ENCODE measurements around the gene LRP2. TPM values are rescaled to one million over a fixed set of nuclear protein-coding genes. Genes with fewer than 3 reads are reported as not detected.

LRP2 gene
- total and polyA plus RNA-seq, 8 donors = 0.06 to 0.08 TPM; not detected in 6

DNA sequence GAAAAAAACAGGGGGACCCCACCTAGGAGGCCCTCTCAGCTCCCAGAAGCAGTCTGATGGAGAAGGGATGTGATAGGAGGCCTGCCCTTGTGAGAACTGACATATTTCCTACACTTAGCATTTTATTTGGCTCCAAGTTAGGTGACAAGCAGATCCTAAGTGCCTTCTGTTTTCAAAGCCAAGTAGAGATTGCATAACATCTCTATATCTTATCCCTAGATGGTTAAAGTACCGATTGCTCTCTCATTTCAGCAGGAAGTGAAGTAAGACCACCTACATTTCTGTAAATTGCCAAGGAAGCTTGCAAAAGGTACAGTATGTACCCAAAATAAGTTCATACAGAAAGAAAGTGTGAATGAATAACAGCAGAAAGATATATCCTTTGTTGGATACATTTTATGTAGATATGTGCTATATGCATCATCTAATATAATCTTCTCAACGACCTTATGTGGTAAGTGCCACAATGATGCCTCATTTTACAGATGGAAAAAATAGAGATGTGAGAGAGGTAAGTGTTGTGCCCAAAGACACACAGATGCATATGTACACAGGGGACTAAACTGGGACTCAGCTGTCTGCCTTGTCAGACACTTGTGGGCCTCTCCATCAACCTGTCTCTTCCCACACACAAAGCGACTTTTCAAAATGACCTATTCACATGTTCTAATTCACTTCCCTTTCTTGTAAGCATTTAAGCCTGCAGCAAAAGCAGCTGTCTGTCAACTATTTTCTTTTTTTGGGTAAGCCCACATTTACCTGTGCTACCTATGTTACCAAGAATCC lies 254.0 kb downstream of the LRP2 start:
- FAIRE-seq = no peak
- 31 to 47% methylated on average over 3 of the region's 3 CpGs for WGBS, 2 donors

DNA sequence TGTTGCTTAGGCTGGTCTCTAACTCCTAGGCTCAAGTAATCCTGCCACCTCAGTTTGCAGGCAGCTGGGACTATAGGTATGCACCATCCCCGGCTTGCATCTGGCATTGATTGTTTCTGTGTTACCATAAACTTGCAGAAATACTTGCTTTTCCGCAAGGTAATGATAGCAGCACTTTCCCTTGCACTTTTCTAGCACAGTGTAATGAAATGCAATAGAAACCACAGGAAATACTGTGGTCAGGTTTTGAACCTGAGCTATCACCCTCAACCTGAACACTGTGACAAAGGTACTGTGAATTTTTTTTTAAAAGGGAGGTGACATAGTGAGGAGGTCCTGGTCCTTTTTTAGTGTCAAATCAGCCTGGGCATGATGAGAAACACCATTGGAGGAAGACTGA lies 254.7 kb downstream of the LRP2 start:
- Histone ChIP-seq H3K27me3 (no peaks in the 10 kb centered on the region), H3K9me3 (no peaks in the 10 kb centered on the region), H3K4me3 (no peak overlapping the region), H3K36me3 (no peaks in the 10 kb centered on the region), H3K4me1 (no peaks in the 10 kb centered on the region), H3K27ac (no peak overlapping the region)
- DNase-seq (no peak), ATAC-seq (no peak), FAIRE-seq (no peak)
- intact Hi-C loops (cut with DNase I) = no loop called here
- TF ChIP-seq, protein P1, sequence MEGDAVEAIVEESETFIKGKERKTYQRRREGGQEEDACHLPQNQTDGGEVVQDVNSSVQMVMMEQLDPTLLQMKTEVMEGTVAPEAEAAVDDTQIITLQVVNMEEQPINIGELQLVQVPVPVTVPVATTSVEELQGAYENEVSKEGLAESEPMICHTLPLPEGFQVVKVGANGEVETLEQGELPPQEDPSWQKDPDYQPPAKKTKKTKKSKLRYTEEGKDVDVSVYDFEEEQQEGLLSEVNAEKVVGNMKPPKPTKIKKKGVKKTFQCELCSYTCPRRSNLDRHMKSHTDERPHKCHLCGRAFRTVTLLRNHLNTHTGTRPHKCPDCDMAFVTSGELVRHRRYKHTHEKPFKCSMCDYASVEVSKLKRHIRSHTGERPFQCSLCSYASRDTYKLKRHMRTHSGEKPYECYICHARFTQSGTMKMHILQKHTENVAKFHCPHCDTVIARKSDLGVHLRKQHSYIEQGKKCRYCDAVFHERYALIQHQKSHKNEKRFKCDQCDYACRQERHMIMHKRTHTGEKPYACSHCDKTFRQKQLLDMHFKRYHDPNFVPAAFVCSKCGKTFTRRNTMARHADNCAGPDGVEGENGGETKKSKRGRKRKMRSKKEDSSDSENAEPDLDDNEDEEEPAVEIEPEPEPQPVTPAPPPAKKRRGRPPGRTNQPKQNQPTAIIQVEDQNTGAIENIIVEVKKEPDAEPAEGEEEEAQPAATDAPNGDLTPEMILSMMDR (IDR thresholded peaks at IDR 0.05) = no peak
- WGBS, 2 donors = 58 to 60% methylated on average over 2 of the region's 2 CpGs

More for the DNA sequence above, 254.0 kb downstream of the LRP2 start:
- no peak overlapping the region for H3K4me3 ChIP-seq
- H3K27me3 ChIP-seq = no peaks in the 10 kb centered on the region
- ATAC-seq = no peak
- intact Hi-C loops (cut with DNase I) = no loop called here
- no peak overlapping the region for H3K27ac ChIP-seq
- DNase-seq = no peak
- TF ChIP-seq, protein P1 (IDR thresholded peaks at IDR 0.05) = no peak
- H3K9me3 ChIP-seq = no peaks in the 10 kb centered on the region
- H3K36me3 ChIP-seq = no peaks in the 10 kb centered on the region
- H3K4me1 ChIP-seq = no peaks in the 10 kb centered on the region

DNA sequence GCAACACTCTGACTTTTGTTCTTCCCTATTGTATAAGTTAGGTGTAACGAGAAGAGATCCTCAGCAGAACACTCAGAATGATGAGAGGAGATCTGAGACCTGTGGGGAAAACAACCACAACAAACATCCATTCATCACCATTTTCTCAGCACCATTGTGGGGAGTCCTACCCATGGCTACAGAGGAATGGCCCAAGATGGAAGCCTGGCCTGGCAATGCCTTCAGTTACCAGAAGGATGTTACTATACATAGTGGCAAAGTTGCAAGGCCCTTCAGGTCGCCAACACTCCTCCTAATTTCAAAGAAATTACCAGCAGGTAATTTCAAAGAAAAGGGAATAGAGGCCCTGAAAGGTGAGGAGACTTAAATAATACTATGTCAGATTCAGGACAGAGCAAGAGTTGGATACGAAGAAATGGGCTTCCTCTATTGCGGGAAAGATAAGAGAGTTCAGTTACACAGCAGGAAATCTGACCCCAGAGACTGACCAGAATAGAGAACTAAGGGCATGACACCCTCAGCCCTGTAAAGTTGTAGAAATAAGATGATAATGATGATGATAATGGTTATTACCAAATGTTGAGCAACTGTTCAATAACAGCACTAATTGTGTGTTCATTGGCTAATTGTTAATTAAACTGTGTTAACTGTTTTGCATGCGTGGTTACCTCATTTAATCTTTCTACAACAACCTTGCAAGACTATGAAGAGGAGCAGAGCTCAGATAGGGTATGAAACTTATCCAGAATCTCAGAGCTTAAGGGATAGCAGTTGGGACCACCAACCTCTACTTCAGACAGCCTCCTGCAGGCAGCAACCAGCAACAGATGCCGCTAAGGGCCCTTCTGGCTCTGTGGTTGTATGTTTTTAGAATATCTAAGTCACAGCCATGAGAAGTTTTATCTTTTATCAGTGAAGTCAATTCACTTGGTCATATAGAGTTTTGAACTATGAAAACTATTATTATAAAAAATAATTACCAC lies 255.5 kb downstream of the LRP2 start:
- H3K27ac ChIP-seq = no peak overlapping the region
- no peak for FAIRE-seq
- TF ChIP-seq, protein P1 (IDR thresholded peaks at IDR 0.05) = no peak

DNA sequence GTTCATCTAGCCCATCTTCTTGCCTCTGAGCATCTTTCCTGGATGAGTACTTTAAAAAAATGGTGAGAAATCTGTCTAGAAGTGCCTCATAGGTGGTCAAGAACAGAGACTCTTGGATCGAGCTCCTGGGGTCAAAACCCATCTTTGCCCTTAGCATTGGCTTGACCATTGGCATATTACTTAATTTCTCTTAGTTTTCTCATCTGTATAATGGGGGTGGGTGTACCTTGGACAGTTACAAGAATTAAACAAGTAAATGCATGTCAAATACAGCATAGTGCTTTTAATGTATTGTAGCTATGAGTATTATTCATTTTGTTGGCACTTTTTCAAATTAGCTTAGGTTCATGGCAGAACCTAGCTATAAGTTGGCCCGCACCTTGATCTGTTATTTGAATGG lies 256.2 kb downstream of the LRP2 start:
- intact Hi-C loops (cut with DNase I) = no loop called here
- no peaks in the 10 kb centered on the region for H3K27me3 ChIP-seq
- TF ChIP-seq, protein P1 (IDR thresholded peaks at IDR 0.05) = no peak
- ATAC-seq (no peak), DNase-seq (no peak), FAIRE-seq (no peak)
- H3K36me3 ChIP-seq = no peaks in the 10 kb centered on the region
- 70 to 86% methylated on average over 2 of the region's 2 CpGs for WGBS, 2 donors
- H3K4me1 ChIP-seq = no peaks in the 10 kb centered on the region
- H3K9me3 ChIP-seq = no peaks in the 10 kb centered on the region
- no peak overlapping the region for H3K4me3 ChIP-seq
- no peak overlapping the region for H3K27ac ChIP-seq

More for the DNA sequence above, 255.5 kb downstream of the LRP2 start:
- no peak for DNase-seq
- 73 to 82% methylated on average over 6 of the region's 6 CpGs for WGBS, 2 donors
- Histone ChIP-seq H3K27me3 (no peaks in the 10 kb centered on the region), H3K9me3 (no peaks in the 10 kb centered on the region), H3K4me3 (no peak overlapping the region), H3K36me3 (no peaks in the 10 kb centered on the region), H3K4me1 (no peaks in the 10 kb centered on the region)
- no peak for ATAC-seq
- intact Hi-C loops (cut with DNase I) = no loop called here

All from pancreas (tissue), 10 donors.